ENCODE data around the gene EFCAB3.

- TF ChIP-seq POLR2AphosphoS5 (IDR thresholded peaks at IDR 0.05; ENCODE audit: low read depth, low read length) = no peak
- TF ChIP-seq TAF1 (IDR thresholded peaks at IDR 0.05; ENCODE audit: borderline replicate concordance, insufficient read depth, low read length) = no peak
- no peak for TF ChIP-seq REST (IDR thresholded peaks at IDR 0.05; ENCODE audit: insufficient read depth in 1 of 2, low read depth in 2 of 2, low read length in 2 of 2)
- no peak for TF ChIP-seq SIN3A (IDR thresholded peaks at IDR 0.05; ENCODE audit: borderline replicate concordance, insufficient read depth, low read length)
- no peak for TF ChIP-seq FOXP2 (optimal IDR thresholded peaks at IDR 0.05; ENCODE audit: borderline replicate concordance, extremely low read depth, extremely low read length, insufficient read depth)
Measured at GRCh38 chr17:62381561-62381960, 1.2 kb downstream of the EFCAB3 start.
